Vagina (tissue), 2 donors: ENCODE results near the gene ENSA. TPM values are rescaled to one million over a fixed set of nuclear protein-coding genes. Genes with fewer than 3 reads are reported as not detected.
A peak's percentile ranks its signal among the peaks of the same experiment; 100 is the strongest.
"Not testable (repeated sequence)": the region's sequence is repeated elsewhere in the genome, so short reads cannot be mapped to it uniquely, and the experiment has no call there.

Experiments used
- DNase-seq, 2 donors: peaks; one replicate each; pipeline ENCODE4 v3.0.0-alpha.2; 2017; ENCODE audit errors: extremely low spot score in 2 of 2
- H3K27ac ChIP-seq: fragments of 200-600 bp; sonication (generic); one replicate; pipeline ENCODE4 v1.5.1; 2019
- H3K27me3 ChIP-seq: fragments of 200-600 bp; sonication (generic); one replicate; pipeline ENCODE4 v1.5.1; 2019
- H3K36me3 ChIP-seq, 2 donors: fragments of 200-600 bp; sonication (generic); one replicate each; pipeline ENCODE4 v1.5.1; 2017 to 2019
- H3K4me1 ChIP-seq: fragments of 200-600 bp; sonication (generic); one replicate; pipeline ENCODE4 v1.5.1; 2019
- H3K4me3 ChIP-seq, 2 donors: fragments of 200-600 bp; sonication (generic); 1 replicate in 1 of 2; 2 replicates in 1 of 2; pipeline ENCODE4 v1.5.1; 2016 to 2019
- H3K9me3 ChIP-seq: fragments of 200-600 bp; sonication (generic); one replicate; pipeline ENCODE4 v1.5.1; 2019
- CTCF ChIP-seq, 3 experiments: fragments of 450-650 bp in 2 of 3; fragments of 200-600 bp in 1 of 3; sonication (generic) in 1 of 3; IDR thresholded peaks; one replicate each; pipeline ENCODE4 v1.5.1; 2017 to 2019; ENCODE audit warnings: antibody characterized with exemption in 3 of 3, mild to moderate bottlenecking in 2 of 3, moderate library complexity in 2 of 3
- POLR2A ChIP-seq, 2 donors: fragments of 450-650 bp; IDR thresholded peaks; one replicate each; pipeline ENCODE4 v1.6.1; 2017; ENCODE audit warnings: antibody characterized with exemption in 2 of 2, mild to moderate bottlenecking in 2 of 2, moderate library complexity in 2 of 2
- POLR2AphosphoS5 ChIP-seq, 2 donors: sonication (generic); formaldehyde crosslinking; IDR thresholded peaks; one replicate each; pipeline ENCODE4 v1.9.0; 2017; ENCODE audit warnings: antibody characterized with exemption in 2 of 2, mild to moderate bottlenecking in 2 of 2, low read depth in 1 of 2; ENCODE audit not compliant: insufficient read depth in 1 of 2
- intact Hi-C: fragments of 100-400 bp; cut with DNase I; formaldehyde crosslinking; loops from one replicate; pipeline ENCODE4 v1.15.1; 2023
- total RNA-seq: library from RNA; depleted of rRNA; stranded (reverse); fragments of >200 nt; gene quantifications from one replicate; pipeline ENCODE4 v1.2.3, GENCODE V29; 2016

ENSA gene
- total RNA-seq, 1 donor from 2014 or later, result 117 TPM

DNA sequence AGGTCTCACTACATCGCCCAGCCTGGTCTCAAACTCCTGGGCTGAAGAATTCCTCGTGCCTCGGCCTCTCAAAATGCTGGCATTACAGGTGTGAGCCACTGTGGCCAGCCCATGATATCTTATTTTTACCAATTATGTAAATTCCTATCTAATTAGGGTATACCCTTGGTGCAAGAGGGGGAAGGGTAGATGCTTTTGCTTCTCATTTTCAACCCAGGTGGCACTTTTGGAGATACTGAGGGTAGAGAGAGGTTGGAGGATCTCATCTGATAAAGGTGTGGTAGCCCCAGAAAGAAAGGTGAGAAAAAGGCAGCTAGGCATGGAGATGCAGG, 17.4 kb downstream of the ENSA start:
- H3K4me1 ChIP-seq, result peaks cover 56% of the 10 kb centered on the region
- no peak overlapping the region for H3K4me3 ChIP-seq
- H3K27ac ChIP-seq, result peak overlapping the region; percentile 82
- intact Hi-C loops, result no loop called here
- H3K36me3 ChIP-seq, result peaks cover 0 to 6% of the 10 kb centered on the region in 2 donors
- H3K9me3 ChIP-seq, result no peaks in the 10 kb centered on the region
- no peak for DNase-seq
- TF ChIP-seq POLR2A (IDR thresholded peaks at IDR 0.05), result no peak
- no peak for TF ChIP-seq CTCF (IDR thresholded peaks at IDR 0.05)
- no peak for TF ChIP-seq POLR2AphosphoS5 (IDR thresholded peaks at IDR 0.05; ENCODE audit: insufficient read depth in 1 of 2, low read depth in 1 of 2)
- H3K27me3 ChIP-seq, result no peaks in the 10 kb centered on the region

DNA sequence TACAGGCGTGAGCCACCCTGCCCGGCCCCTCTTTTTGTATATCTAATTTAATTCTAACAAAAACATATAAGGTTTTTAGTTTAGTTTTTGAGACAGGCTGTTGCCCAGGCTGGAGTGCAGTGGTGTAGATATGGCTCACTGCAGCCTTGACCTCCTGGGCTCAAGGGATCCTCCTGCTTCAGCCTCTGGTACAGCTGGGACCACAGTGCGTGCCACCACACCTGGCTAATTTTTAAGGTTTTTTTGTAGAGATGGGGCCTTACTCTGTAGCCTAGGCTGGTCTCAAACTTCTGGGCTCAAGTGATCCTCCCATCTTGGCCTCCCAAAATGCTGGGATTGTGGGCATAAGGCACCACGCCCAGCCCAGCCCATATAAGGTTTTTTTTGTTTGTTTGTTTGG, 18.8 kb downstream of the ENSA start:
- no peaks in the 10 kb centered on the region for H3K36me3 ChIP-seq
- no peaks in the 10 kb centered on the region for H3K27me3 ChIP-seq
- intact Hi-C loops, result no loop called here
- no peak for DNase-seq
- peak overlapping the region; percentile 82 for H3K27ac ChIP-seq
- no peak overlapping the region for H3K4me3 ChIP-seq
- H3K4me1 ChIP-seq, result peaks cover 56% of the 10 kb centered on the region
- no peak for TF ChIP-seq CTCF (IDR thresholded peaks at IDR 0.05)
- TF ChIP-seq POLR2A (IDR thresholded peaks at IDR 0.05), result no peak
- H3K9me3 ChIP-seq, result no peaks in the 10 kb centered on the region

DNA sequence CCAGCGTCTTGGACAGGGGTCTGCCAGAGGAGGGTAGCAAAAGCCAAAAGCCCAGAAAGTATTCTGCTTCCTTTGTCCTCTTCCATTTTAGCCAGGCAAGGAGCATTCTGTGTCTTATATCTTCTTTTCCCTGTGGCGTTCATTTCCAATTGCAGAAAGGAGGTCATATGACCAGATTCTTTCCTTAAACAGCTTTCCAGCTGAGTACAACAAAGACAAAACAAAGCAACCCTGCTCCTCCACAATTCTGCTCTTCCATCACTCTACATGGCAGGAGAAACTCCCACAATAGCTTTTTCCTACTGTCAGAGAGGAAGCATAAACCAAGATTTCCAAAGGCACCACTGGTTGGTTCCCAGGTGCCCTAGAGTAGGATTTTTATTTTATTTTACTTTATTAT, 19.7 kb downstream of the ENSA start:
- no peak for DNase-seq
- no peaks in the 10 kb centered on the region for H3K27me3 ChIP-seq
- no peaks in the 10 kb centered on the region for H3K9me3 ChIP-seq
- intact Hi-C loops, result no loop called here
- no peak overlapping the region for H3K4me3 ChIP-seq
- no peaks in the 10 kb centered on the region for H3K36me3 ChIP-seq
- peaks cover 53% of the 10 kb centered on the region for H3K4me1 ChIP-seq
- H3K27ac ChIP-seq, result peak overlapping the region; percentile 82
- peak in 1 of 2 donors; percentile 30 for TF ChIP-seq POLR2AphosphoS5 (IDR thresholded peaks at IDR 0.05; ENCODE audit: insufficient read depth in 1 of 2, low read depth in 1 of 2)
- no peak for TF ChIP-seq CTCF (IDR thresholded peaks at IDR 0.05)

DNA sequence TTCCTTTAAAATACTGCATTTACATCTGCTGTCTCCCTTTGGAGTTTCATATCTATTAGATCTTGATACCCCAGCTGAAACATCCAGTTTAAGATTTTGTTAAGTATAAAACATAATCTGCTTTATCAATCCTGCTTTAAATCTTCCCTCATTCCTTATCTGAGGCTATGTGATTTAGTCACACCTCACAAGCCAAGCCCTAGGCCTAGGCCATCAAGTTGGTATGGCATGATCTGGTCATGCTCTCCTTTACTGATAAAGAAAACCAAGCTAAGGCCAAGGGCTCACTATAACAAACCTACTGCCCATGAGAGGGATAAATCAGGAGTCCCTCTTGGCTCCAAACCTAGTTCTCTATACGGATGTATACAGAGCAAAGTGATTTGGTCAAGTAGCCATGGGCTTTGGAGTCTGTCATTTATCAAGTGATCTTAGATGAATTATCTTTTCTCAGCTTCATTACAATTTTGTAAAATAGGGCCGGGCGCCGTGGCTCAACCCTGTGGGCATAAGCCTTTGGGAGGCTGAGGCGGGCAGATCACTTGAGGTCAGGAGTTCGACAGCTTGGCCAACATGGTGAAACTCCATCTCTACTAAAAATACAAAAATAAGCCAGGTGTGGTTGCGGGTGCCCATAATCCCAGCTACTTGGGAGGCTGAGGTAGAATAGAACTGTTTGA, 22.8 kb downstream of the ENSA start:
- TF ChIP-seq POLR2AphosphoS5 (IDR thresholded peaks at IDR 0.05; ENCODE audit: insufficient read depth in 1 of 2, low read depth in 1 of 2) (no peak), CTCF (IDR thresholded peaks at IDR 0.05) (no peak), POLR2A (IDR thresholded peaks at IDR 0.05) (no peak)
- H3K4me1 ChIP-seq, result peaks cover 35% of the 10 kb centered on the region
- H3K9me3 ChIP-seq, result no peaks in the 10 kb centered on the region
- no peaks in the 10 kb centered on the region for H3K36me3 ChIP-seq
- H3K27me3 ChIP-seq, result no peaks in the 10 kb centered on the region
- H3K4me3 ChIP-seq, result no peak overlapping the region
- no peak overlapping the region for H3K27ac ChIP-seq
- DNase-seq, result no peak
- intact Hi-C loops, result no loop called here

GRCh38 chr1:150605451-150605731, 24.0 kb downstream of the ENSA start:
- H3K36me3 ChIP-seq, H3K9me3 ChIP-seq, H3K27me3 ChIP-seq, H3K4me3 ChIP-seq, intact Hi-C loops, DNase-seq: not testable (repeated sequence)
- Histone ChIP-seq H3K4me1 (peaks cover 23% of the 10 kb centered on the region), H3K27ac (peak overlapping the region; percentile 69)

DNA sequence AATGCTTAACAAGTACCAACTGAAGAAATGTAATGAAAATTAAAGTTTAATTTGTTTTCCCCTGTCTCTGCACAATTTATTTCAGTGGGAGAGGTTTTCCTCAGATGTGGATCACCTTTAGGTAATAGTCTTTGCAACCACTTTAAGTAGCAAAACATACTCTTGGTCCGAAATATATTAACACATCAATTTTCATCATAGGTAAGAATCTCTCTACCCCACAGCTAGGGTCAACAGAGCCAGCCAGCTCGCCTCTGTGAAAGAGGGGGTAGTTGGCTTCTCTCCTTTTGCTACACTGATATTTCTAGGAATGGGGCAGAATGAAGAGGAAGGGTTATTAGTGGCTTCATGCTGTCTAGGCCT, 25.2 kb downstream of the ENSA start:
- peak overlapping the region; percentile 69 for H3K27ac ChIP-seq
- no peaks in the 10 kb centered on the region for H3K27me3 ChIP-seq
- DNase-seq, result no peak
- H3K4me3 ChIP-seq, result no peak overlapping the region
- intact Hi-C loops, result no loop called here
- no peaks in the 10 kb centered on the region for H3K9me3 ChIP-seq
- H3K4me1 ChIP-seq, result peaks cover 15% of the 10 kb centered on the region
- TF ChIP-seq POLR2A (IDR thresholded peaks at IDR 0.05) (no peak), CTCF (IDR thresholded peaks at IDR 0.05) (no peak), POLR2AphosphoS5 (IDR thresholded peaks at IDR 0.05; ENCODE audit: insufficient read depth in 1 of 2, low read depth in 1 of 2) (no peak)
- no peaks in the 10 kb centered on the region for H3K36me3 ChIP-seq
